GM12872 (cell line): Measurements from ENCODE around the gene BPTF.

ENCODE experiments used
- CTCF ChIP-seq: IDR thresholded peaks from 3 replicates; pipeline ENCODE4 v1.5.1; 2011; ENCODE audit warnings: low read depth, mild to moderate bottlenecking, low read length, moderate library complexity; ENCODE audit not compliant: insufficient read depth

The BPTF gene

GRCh38 chr17:67838538-67838937 is 13.2 kb downstream of the BPTF start:
- TF ChIP-seq CTCF, result no peak

- TF ChIP-seq CTCF, result no peak
These were observed 16.7 kb downstream of the BPTF start for GRCh38 chr17:67841992-67842391.

GRCh38 chr17:67842648-67843047 is 17.3 kb downstream of the BPTF start:
- no peak for TF ChIP-seq CTCF

GRCh38 chr17:67845374-67845773 is 20.1 kb downstream of the BPTF start:
- TF ChIP-seq CTCF, result no peak

- no peak for TF ChIP-seq CTCF
These were observed 25.8 kb downstream of the BPTF start for GRCh38 chr17:67850991-67851631.

- no peak for TF ChIP-seq CTCF
These were observed 28.4 kb downstream of the BPTF start for GRCh38 chr17:67853703-67854102.

- no peak for TF ChIP-seq CTCF
These were observed 29.1 kb downstream of the BPTF start for GRCh38 chr17:67854378-67854777.
